H9 (cell line): ENCODE results near the gene CUEDC2. TPM values are rescaled to one million over a fixed set of nuclear protein-coding genes. Genes with fewer than 3 reads are reported as not detected.

ENCODE experiments used
- DNase-seq: peaks from one replicate; pipeline ENCODE4 v3.0.0-alpha.2; 2017
- H2AFZ ChIP-seq: one replicate; pipeline ENCODE4 v1.6.1; 2013; ENCODE audit warnings: mild to moderate bottlenecking, low read length, control low read depth, moderate library complexity
- H2AK5ac ChIP-seq: 2 replicates; pipeline ENCODE4 v1.6.1; 2013; ENCODE audit warnings: low read length, control low read depth, mixed read lengths; ENCODE audit not compliant: insufficient read length
- H2BK120ac ChIP-seq: one replicate; pipeline ENCODE4 v1.6.1; 2013; ENCODE audit warnings: low read depth, mild to moderate bottlenecking, low read length, control low read depth, inconsistent platforms; ENCODE audit not compliant: poor library complexity, severe bottlenecking
- H2BK12ac ChIP-seq: 2 replicates; pipeline ENCODE4 v1.6.1; 2013; ENCODE audit warnings: low read length, control low read depth, mixed read lengths, low read depth; ENCODE audit not compliant: insufficient read length
- H2BK15ac ChIP-seq: 2 replicates; pipeline ENCODE4 v1.6.1; 2013; ENCODE audit warnings: low read depth, low read length, control low read depth
- H2BK20ac ChIP-seq: one replicate; pipeline ENCODE4 v1.6.1; 2013; ENCODE audit warnings: low read depth, mild to moderate bottlenecking, low read length, control low read depth, inconsistent platforms; ENCODE audit not compliant: poor library complexity, severe bottlenecking
- H2BK5ac ChIP-seq: 2 replicates; pipeline ENCODE4 v1.6.1; 2013; ENCODE audit warnings: low read length, control low read depth, mixed read lengths; ENCODE audit not compliant: insufficient read length
- H3K14ac ChIP-seq: 2 replicates; pipeline ENCODE4 v1.6.1; 2013; ENCODE audit warnings: low read length, control low read depth; ENCODE audit not compliant: insufficient read depth
- H3K18ac ChIP-seq: 2 replicates; pipeline ENCODE4 v1.6.1; 2013; ENCODE audit warnings: low read depth, mild to moderate bottlenecking, mixed read lengths, low read length, control low read depth; ENCODE audit not compliant: insufficient read length
- H3K23ac ChIP-seq: 2 replicates; pipeline ENCODE4 v1.6.1; 2013; ENCODE audit warnings: low read length, control low read depth, mixed read lengths, low read depth; ENCODE audit not compliant: insufficient read length
- H3K23me2 ChIP-seq: 2 replicates; pipeline ENCODE4 v1.6.1; 2013; ENCODE audit warnings: low read depth, mild to moderate bottlenecking, mixed read lengths, low read length, control low read depth; ENCODE audit not compliant: insufficient read length, poor library complexity, severe bottlenecking
- H3K27ac ChIP-seq: 2 replicates; pipeline ENCODE4 v1.5.1; 2013; ENCODE audit warnings: low read length, control low read depth, mixed read lengths, low read depth; ENCODE audit not compliant: insufficient read length
- H3K27me3 ChIP-seq: 2 replicates; pipeline ENCODE4 v1.6.1; 2013; ENCODE audit warnings: low read length, control low read depth, inconsistent platforms; ENCODE audit not compliant: insufficient read depth
- H3K4ac ChIP-seq: 2 replicates; pipeline ENCODE4 v1.6.1; 2013; ENCODE audit warnings: low read depth, mild to moderate bottlenecking, control low read depth, inconsistent platforms, low read length, moderate library complexity
- H3K4me1 ChIP-seq: 2 replicates; pipeline ENCODE4 v1.6.1; 2013; ENCODE audit warnings: low read length, control low read depth, inconsistent platforms; ENCODE audit not compliant: insufficient read depth
- H3K4me2 ChIP-seq: 2 replicates; pipeline ENCODE4 v1.6.1; 2013; ENCODE audit warnings: low read length, control low read depth, mixed read lengths; ENCODE audit not compliant: insufficient read length, insufficient read depth
- H3K56ac ChIP-seq: 2 replicates; pipeline ENCODE4 v1.6.1; 2013; ENCODE audit warnings: low read depth, mild to moderate bottlenecking, mixed read lengths, low read length, control low read depth; ENCODE audit not compliant: insufficient read length
- H3K79me1 ChIP-seq: 2 replicates; pipeline ENCODE4 v1.6.1; 2013; ENCODE audit warnings: low read depth, mild to moderate bottlenecking, moderate library complexity, low read length, control low read depth, inconsistent platforms; ENCODE audit not compliant: insufficient read depth, poor library complexity, severe bottlenecking
- H3K79me2 ChIP-seq: 2 replicates; pipeline ENCODE4 v1.6.1; 2013; ENCODE audit warnings: low read length, control low read depth, inconsistent platforms; ENCODE audit not compliant: insufficient read depth
- H3K9ac ChIP-seq: 2 replicates; pipeline ENCODE4 v1.6.1; 2013; ENCODE audit warnings: low read length, control low read depth, mixed read lengths; ENCODE audit not compliant: insufficient read length; ENCODE audit errors: extremely low read depth
- H3K9me3 ChIP-seq: one replicate; pipeline ENCODE4 v1.6.1; 2013; ENCODE audit warnings: low read depth, low read length, inconsistent platforms; ENCODE audit not compliant: control insufficient read depth
- H3T11ph ChIP-seq: one replicate; pipeline ENCODE4 v1.6.1; 2013; ENCODE audit warnings: mild to moderate bottlenecking, low read length, control low read depth, inconsistent platforms
- H4K20me1 ChIP-seq: one replicate; pipeline ENCODE4 v1.6.1; 2013; ENCODE audit not compliant: control insufficient read depth, insufficient read length, insufficient read depth
- H4K5ac ChIP-seq: 2 replicates; pipeline ENCODE4 v1.6.1; 2013; ENCODE audit warnings: low read depth, mild to moderate bottlenecking, mixed read lengths, low read length, control low read depth; ENCODE audit not compliant: insufficient read length
- H4K8ac ChIP-seq: replicated peaks from 2 replicates; pipeline ENCODE4 v1.6.1; 2013; ENCODE audit warnings: low read length, control low read depth, mixed read lengths, low read depth; ENCODE audit not compliant: insufficient read length
- H4K91ac ChIP-seq: 2 replicates; pipeline ENCODE4 v1.6.1; 2013; ENCODE audit warnings: low read depth, mild to moderate bottlenecking, moderate library complexity, mixed read lengths, low read length, control low read depth; ENCODE audit not compliant: insufficient read length
- H3K27ac Mint-ChIP-seq, 3 experiments: 2 replicates in 2 of 3; 3 replicates in 1 of 3; pipeline ENCODE4 v1.8.0; 2020 to 2021; ENCODE audit warnings: mixed read lengths in 3 of 3, mild to moderate bottlenecking in 1 of 3, moderate library complexity in 1 of 3
- H3K27me3 Mint-ChIP-seq: 2 replicates; pipeline ENCODE4 v1.8.0; 2021; ENCODE audit warnings: low read depth, mild to moderate bottlenecking, moderate library complexity, mixed read lengths
- H3K36me3 Mint-ChIP-seq, 3 experiments: 2 replicates in 2 of 3; 3 replicates in 1 of 3; pipeline ENCODE4 v1.8.0; 2020 to 2021; ENCODE audit warnings: low read depth in 3 of 3, mixed read lengths in 3 of 3; ENCODE audit not compliant: insufficient read depth in 1 of 3
- H3K4me1 Mint-ChIP-seq, 2 experiments: 2 replicates each; pipeline ENCODE4 v1.8.0; 2020; ENCODE audit warnings: mixed read lengths in 2 of 2
- H3K4me3 Mint-ChIP-seq, 2 experiments: 2 replicates in 1 of 2; 3 replicates in 1 of 2; pipeline ENCODE4 v1.8.0; 2020 to 2021; ENCODE audit warnings: mild to moderate bottlenecking in 2 of 2, mixed read lengths in 2 of 2, moderate library complexity in 1 of 2
- H3K9me3 Mint-ChIP-seq, 2 experiments: 2 replicates in 1 of 2; 3 replicates in 1 of 2; pipeline ENCODE4 v1.8.0; 2020; ENCODE audit warnings: mild to moderate bottlenecking in 2 of 2, mixed read lengths in 2 of 2, moderate library complexity in 1 of 2
- CTCF ChIP-seq: fragments of 200-600 bp; sonication (generic); conservative IDR thresholded peaks from 3 replicates; pipeline ENCODE4 v1.8.0; 2021; ENCODE audit warnings: antibody characterized with exemption, mild to moderate bottlenecking
- WGBS: extraction: QIAGEN DNeasy Blood & Tissue Kit; methylation state at CpG from one replicate; pipeline ENCODE4 v1.1.7; 2013; ENCODE audit warnings: missing lambda C conversion rate, low lambda C conversion rate, mixed read lengths; ENCODE audit not compliant: insufficient read length; ENCODE audit errors: extremely low coverage; 5-methylcytosine and 5-hydroxymethylcytosine counted together
- total RNA-seq: library from RNA; stranded (reverse); gene quantifications from 2 replicates; pipeline ENCODE4 v1.2.1, GENCODE V29; 2021

CUEDC2 gene
- total RNA-seq, 1 experiment from 2014 or later, result 41.2 TPM

DNA sequence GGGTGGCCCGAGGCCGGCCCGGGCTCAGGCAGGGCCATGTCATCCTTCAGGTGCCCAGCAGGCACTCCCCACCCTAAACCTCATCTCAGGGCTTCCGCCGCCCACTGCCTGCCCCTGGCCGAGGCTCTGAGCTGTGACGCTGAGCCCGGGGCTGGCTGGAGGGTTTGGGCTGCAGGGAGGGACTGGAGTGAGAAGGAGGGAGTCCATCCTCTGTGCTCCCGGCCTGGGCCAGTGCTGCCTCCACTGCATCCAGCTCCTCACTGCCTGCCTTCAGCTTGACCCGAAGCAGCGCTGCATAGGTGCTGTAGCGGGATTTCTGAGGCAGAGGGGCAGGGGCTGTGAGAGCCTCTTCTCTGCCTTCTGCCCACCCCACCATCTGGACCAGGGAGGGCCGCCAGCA is 29.3 kb downstream of the CUEDC2 start:
- TF ChIP-seq CTCF, result no peak
- Mint-ChIP-seq H3K4me3 (no peak overlapping the region), H3K9me3 (no peaks in the 10 kb centered on the region), H3K27me3 (peaks cover 48% of the 10 kb centered on the region), H3K4me1 (peaks cover 3 to 13% of the 10 kb centered on the region in 2 experiments), H3K27ac (no peak overlapping the region), H3K36me3 (peaks cover 1 to 25% (median 15%) of the 10 kb centered on the region in 3 experiments; a peak in 5 of 7 replicates)
- no peak overlapping the region for H3K27ac ChIP-seq
- DNase-seq, result no peak
- H2BK15ac ChIP-seq, result no peak overlapping the region
- no peak overlapping the region for H3K23ac ChIP-seq
- no peaks in the 10 kb centered on the region for H3K79me2 ChIP-seq
- H3K4ac ChIP-seq, result no peak overlapping the region
- no peak overlapping the region for H2BK5ac ChIP-seq
- H4K91ac ChIP-seq, result no peak overlapping the region
- H2BK20ac ChIP-seq, result no peak overlapping the region
- H3K56ac ChIP-seq, result no peak overlapping the region
- no peaks in the 10 kb centered on the region for H3K4me1 ChIP-seq
- no peaks in the 10 kb centered on the region for H4K20me1 ChIP-seq
- no peak overlapping the region for H2BK12ac ChIP-seq
- no peak overlapping the region for H4K8ac ChIP-seq
- H3K14ac ChIP-seq, result no peak overlapping the region
- H3K9ac ChIP-seq, result no peak overlapping the region
- H3T11ph ChIP-seq, result no peak overlapping the region
- H3K23me2 ChIP-seq, result no peaks in the 10 kb centered on the region
- no peaks in the 10 kb centered on the region for H3K9me3 ChIP-seq
- no CpG with 5 or more reads among the region's 13 CpGs for WGBS
- H4K5ac ChIP-seq, result no peak overlapping the region
- peaks cover 8% of the 10 kb centered on the region; the same call in 1 of the 2 replicates for H3K27me3 ChIP-seq
- H3K4me2 ChIP-seq, result no peak overlapping the region
- H3K79me1 ChIP-seq, result no peaks in the 10 kb centered on the region
- no peak overlapping the region for H3K18ac ChIP-seq
- no peak overlapping the region for H2BK120ac ChIP-seq
- H2AFZ ChIP-seq, result no peak overlapping the region
- H2AK5ac ChIP-seq, result no peak overlapping the region
